HepG2 (cell line): Measurements from ENCODE around the gene NOA1. TPM values are rescaled to one million over a fixed set of nuclear protein-coding genes. Genes with fewer than 3 reads are reported as not detected.
A peak's percentile ranks its signal among the peaks of the same experiment; 100 is the strongest.
"Not testable (repeated sequence)": the region's sequence is repeated elsewhere in the genome, so short reads cannot be mapped to it uniquely, and the experiment has no call there.

Experiments
- ATAC-seq: fragments of 200-7000 bp; cut with Tn5 transposase; 3 replicates; pipeline ENCODE4 v1.9.1; 2020; ENCODE audit warnings: mild to moderate bottlenecking, moderate library complexity
- BruUV-seq: library from RNA; stranded (reverse); fragments of 400-500 nt; replicated peaks from 2 replicates; lab custom pipeline; 2021; lab: Mats Ljungman, UMichigan
- CTCF ChIA-PET: fragments of 300-600 bp; formaldehyde crosslinking; extraction: SDS; loops from one replicate; lab custom pipeline; 2021; ENCODE audit warnings: low total read pairs, inconsistent platforms, low intra/inter-chr PET ratio; lab: Yijun Ruan, JAX
- POLR2A ChIA-PET: fragments of 350-600 bp; sonication (Branson Sonifier 250); formaldehyde crosslinking; loops from one replicate; lab custom pipeline; 2020; ENCODE audit warnings: antibody characterized with exemption, inconsistent platforms; lab: Yijun Ruan, JAX
- DNase-seq: peaks from one replicate; pipeline ENCODE4 v3.0.0-alpha.2; 2015; ENCODE audit warnings: low spot score
- FAIRE-seq: peaks from 3 replicates; lab custom pipeline; 2011; peaks lifted over from hg19 to GRCh38; lab: Jason Lieb, UNC
- H2AFZ ChIP-seq: one replicate; pipeline ENCODE4 v1.6.1; 2011; ENCODE audit warnings: low read length, inconsistent platforms
- H3K27ac ChIP-seq: fragments of 300-600 bp; 3 replicates; pipeline ENCODE4 v1.8.0; 2011; ENCODE audit warnings: mixed run types, mild to moderate bottlenecking, mixed read lengths, low read length, inconsistent platforms; ENCODE audit not compliant: insufficient read depth; ENCODE audit errors: extremely low read length
- H3K27me3 ChIP-seq, 2 experiments: fragments of 200-600 bp in 1 of 2; 2 replicates in 1 of 2; 3 replicates in 1 of 2; pipeline versions ENCODE4 v1.6.0 to v1.8.0; 2011; ENCODE audit warnings: low read length in 2 of 2, mild to moderate bottlenecking in 2 of 2, moderate library complexity in 2 of 2, inconsistent platforms in 1 of 2; ENCODE audit not compliant: insufficient read depth in 2 of 2, control insufficient read depth in 1 of 2
- H3K36me3 ChIP-seq, 2 experiments: fragments of 200-600 bp in 1 of 2; replicated peaks in 1 of 2; 2 replicates in 1 of 2; 3 replicates in 1 of 2; pipeline versions ENCODE4 v1.5.1 to v1.8.0; 2011; ENCODE audit warnings: low read length in 2 of 2, inconsistent platforms in 1 of 2; ENCODE audit not compliant: insufficient read depth in 2 of 2, control insufficient read depth in 1 of 2
- H3K4me1 ChIP-seq: 2 replicates; pipeline ENCODE4 v1.5.1; 2012; ENCODE audit warnings: low read length, inconsistent platforms; ENCODE audit not compliant: insufficient read depth
- H3K4me2 ChIP-seq: 2 replicates; pipeline ENCODE4 v1.6.0; 2011; ENCODE audit warnings: low read depth, low read length, inconsistent platforms
- H3K4me3 ChIP-seq, 3 experiments: fragments of 200-600 bp in 1 of 3; sonication (generic), shearing (Covaris generic) in 1 of 3; replicated peaks in 1 of 3; 2 replicates each; pipeline ENCODE4 v1.5.1; 2011 to 2016; ENCODE audit warnings: low read length in 3 of 3, inconsistent platforms in 2 of 3, low read depth in 2 of 3, mild to moderate bottlenecking in 2 of 3, control low read depth in 1 of 3, mixed read lengths in 1 of 3; ENCODE audit not compliant: insufficient read depth in 1 of 3
- H3K79me2 ChIP-seq: one replicate; pipeline ENCODE4 v1.6.1; 2011; ENCODE audit warnings: low read length, inconsistent platforms; ENCODE audit not compliant: insufficient read depth
- H3K9ac ChIP-seq: 2 replicates; pipeline ENCODE4 v1.6.0; 2011; ENCODE audit warnings: mild to moderate bottlenecking, low read depth, low read length, inconsistent platforms; ENCODE audit not compliant: insufficient read depth
- H3K9me3 ChIP-seq: 2 replicates; pipeline ENCODE4 v1.5.1; 2012; ENCODE audit warnings: mild to moderate bottlenecking, low read length
- H4K20me1 ChIP-seq: 2 replicates; pipeline ENCODE4 v1.6.0; 2011; ENCODE audit warnings: inconsistent platforms, mild to moderate bottlenecking, low read length, moderate library complexity; ENCODE audit not compliant: insufficient read depth
- KLF13 ChIP-seq: sonication (generic); formaldehyde crosslinking; IDR thresholded peaks from 2 replicates; pipeline ENCODE4 v1.4.0; 2020; ENCODE audit warnings: mild to moderate bottlenecking, missing genetic modification reagents
- MAFF ChIP-seq: IDR thresholded peaks from 2 replicates; pipeline ENCODE4 v1.6.1; 2011; ENCODE audit warnings: low read depth, low read length, improper control_type of control experiment
- MAFK ChIP-seq, 2 experiments: IDR thresholded peaks in 1 of 2; conservative IDR thresholded peaks in 1 of 2; 2 replicates each; pipeline ENCODE4 v1.6.1; 2011; ENCODE audit warnings: improper control_type of control experiment in 2 of 2, low read length in 2 of 2
- MTF1 ChIP-seq: sonication (generic); formaldehyde crosslinking; IDR thresholded peaks from 2 replicates; pipeline ENCODE4 v1.5.0; 2020; ENCODE audit warnings: missing genetic modification reagents
- NFIB ChIP-seq: sonication (generic); formaldehyde crosslinking; IDR thresholded peaks from 2 replicates; pipeline ENCODE4 v1.9.0; 2021; ENCODE audit warnings: missing genetic modification reagents, mild to moderate bottlenecking, borderline replicate concordance
- TMF1 ChIP-seq: sonication (generic); formaldehyde crosslinking; IDR thresholded peaks from 2 replicates; pipeline ENCODE4 v1.8.1; 2022; ENCODE audit warnings: low read depth, missing genetic modification reagents
- ZNF343 ChIP-seq: sonication (generic); formaldehyde crosslinking; IDR thresholded peaks from 2 replicates; pipeline ENCODE4 v1.4.0; 2020; ENCODE audit warnings: mild to moderate bottlenecking, missing genetic modification reagents
- ZNF629 ChIP-seq: sonication (generic); formaldehyde crosslinking; conservative IDR thresholded peaks from 2 replicates; pipeline ENCODE4 v1.5.0; 2020; ENCODE audit warnings: missing genetic modification reagents
- WGBS: methylation state at CpG from one replicate; pipeline ENCODE4 v1.1.6; 2017; ENCODE audit warnings: low lambda C conversion rate; 5-methylcytosine and 5-hydroxymethylcytosine counted together
- in situ Hi-C: cut with HindIII; loops from 2 replicates; pipeline ENCODE4 v1.10.0; 2017; ENCODE audit warnings: low pct_unique_long_range_greater_than_20kb; ENCODE audit not compliant: extremely low pct_ligation_motif_present
- intact Hi-C: fragments of 100-400 bp; cut with micrococcal nuclease; formaldehyde crosslinking; loops from one replicate; pipeline ENCODE4 v1.10.0; 2022; ENCODE audit not compliant: unreplicated experiment
- polyA plus RNA-seq, 8 experiments: library from polyadenylated mRNA; depleted of rRNA in 3 of 8; stranded (reverse) in 7 of 8; unstranded in 1 of 8; fragments of >200 nt; fragmentation: Illumina TruSeq in 4 of 8; extraction: Trizol in 4 of 8; gene quantifications; 2 replicates each; pipeline versions ENCODE4 v1.2.1 to v1.2.3, GENCODE V29; 2011 to 2016; ENCODE audit warnings: low read depth in 4 of 8, missing spikeins in 1 of 8, mixed read lengths in 1 of 8; ENCODE audit not compliant: insufficient read depth in 1 of 8
- total RNA-seq, 5 experiments: library from RNA; depleted of rRNA; stranded (reverse); fragments of >200 nt; fragmentation: Illumina TruSeq; extraction: Trizol; gene quantifications; 2 replicates each; pipeline ENCODE4 v1.2.3, GENCODE V29; 2016; ENCODE audit warnings: low read depth in 1 of 5
- TF ChIP-seq, protein P1 (sequence below): IDR thresholded peaks from 2 replicates; pipeline ENCODE4 v1.6.1; 2012; ENCODE audit warnings: low read length, improper control_type of control experiment

NOA1 gene
- total and polyA plus RNA-seq, 2 of the 13 experiments (the other 11 are each of a cell fraction or from before 2014, with no cell fraction given): 17.3 to 19.0 TPM

DNA sequence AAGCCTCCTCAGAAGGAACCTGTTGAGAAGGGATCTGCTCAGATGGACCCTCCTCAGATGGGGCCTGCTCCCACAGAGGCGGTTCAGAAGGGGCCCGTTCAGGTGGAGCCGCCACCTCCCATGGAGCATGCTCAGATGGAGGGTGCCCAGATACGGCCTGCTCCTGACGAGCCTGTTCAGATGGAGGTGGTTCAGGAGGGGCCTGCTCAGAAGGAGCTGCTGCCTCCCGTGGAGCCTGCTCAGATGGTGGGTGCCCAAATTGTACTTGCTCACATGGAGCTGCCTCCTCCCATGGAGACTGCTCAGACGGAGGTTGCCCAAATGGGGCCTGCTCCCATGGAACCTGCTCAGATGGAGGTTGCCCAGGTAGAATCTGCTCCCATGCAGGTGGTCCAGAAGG lies 46.8 kb downstream of the NOA1 start (continued):
- TF ChIP-seq, protein P1, sequence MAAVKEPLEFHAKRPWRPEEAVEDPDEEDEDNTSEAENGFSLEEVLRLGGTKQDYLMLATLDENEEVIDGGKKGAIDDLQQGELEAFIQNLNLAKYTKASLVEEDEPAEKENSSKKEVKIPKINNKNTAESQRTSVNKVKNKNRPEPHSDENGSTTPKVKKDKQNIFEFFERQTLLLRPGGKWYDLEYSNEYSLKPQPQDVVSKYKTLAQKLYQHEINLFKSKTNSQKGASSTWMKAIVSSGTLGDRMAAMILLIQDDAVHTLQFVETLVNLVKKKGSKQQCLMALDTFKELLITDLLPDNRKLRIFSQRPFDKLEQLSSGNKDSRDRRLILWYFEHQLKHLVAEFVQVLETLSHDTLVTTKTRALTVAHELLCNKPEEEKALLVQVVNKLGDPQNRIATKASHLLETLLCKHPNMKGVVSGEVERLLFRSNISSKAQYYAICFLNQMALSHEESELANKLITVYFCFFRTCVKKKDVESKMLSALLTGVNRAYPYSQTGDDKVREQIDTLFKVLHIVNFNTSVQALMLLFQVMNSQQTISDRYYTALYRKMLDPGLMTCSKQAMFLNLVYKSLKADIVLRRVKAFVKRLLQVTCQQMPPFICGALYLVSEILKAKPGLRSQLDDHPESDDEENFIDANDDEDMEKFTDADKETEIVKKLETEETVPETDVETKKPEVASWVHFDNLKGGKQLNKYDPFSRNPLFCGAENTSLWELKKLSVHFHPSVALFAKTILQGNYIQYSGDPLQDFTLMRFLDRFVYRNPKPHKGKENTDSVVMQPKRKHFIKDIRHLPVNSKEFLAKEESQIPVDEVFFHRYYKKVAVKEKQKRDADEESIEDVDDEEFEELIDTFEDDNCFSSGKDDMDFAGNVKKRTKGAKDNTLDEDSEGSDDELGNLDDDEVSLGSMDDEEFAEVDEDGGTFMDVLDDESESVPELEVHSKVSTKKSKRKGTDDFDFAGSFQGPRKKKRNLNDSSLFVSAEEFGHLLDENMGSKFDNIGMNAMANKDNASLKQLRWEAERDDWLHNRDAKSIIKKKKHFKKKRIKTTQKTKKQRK: no peak
- no peak for TF ChIP-seq ZNF343 (CRISPR knock-in tag)
- no peak for TF ChIP-seq MTF1 (CRISPR knock-in tag)
- TF ChIP-seq NFIB: no peak
- no peak for TF ChIP-seq ZNF629
- TF ChIP-seq TMF1 (CRISPR knock-in tag): no peak

DNA sequence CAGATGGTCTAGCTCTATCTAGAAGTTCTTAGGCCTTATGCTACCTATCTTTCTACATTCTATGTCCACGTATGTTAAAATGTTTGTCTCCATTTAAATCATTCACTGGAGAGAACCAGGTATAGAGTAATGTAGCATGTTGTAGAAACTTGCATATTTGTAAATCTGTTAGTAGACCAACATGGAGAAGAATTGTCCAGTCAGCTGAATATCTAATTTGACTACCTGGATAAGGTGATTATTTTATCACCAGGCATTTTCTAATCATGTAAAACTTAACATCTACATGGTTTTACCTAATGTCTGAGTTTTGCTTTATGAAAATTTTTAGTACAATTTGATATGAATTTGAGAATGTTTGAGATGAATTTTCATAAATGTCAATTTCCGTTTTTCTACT lies 50.2 kb downstream of the NOA1 start:
- ATAC-seq: no peak
- Histone ChIP-seq H3K9me3 (no peaks in the 10 kb centered on the region), H3K79me2 (peaks cover 5% of the 10 kb centered on the region), H3K9ac (no peak overlapping the region), H4K20me1 (no peaks in the 10 kb centered on the region), H3K36me3 (peaks cover 12 to 42% of the 10 kb centered on the region in 2 experiments; a peak in 4 of 5 replicates), H2AFZ (no peak overlapping the region), H3K4me1 (no peaks in the 10 kb centered on the region), H3K27ac (no peak overlapping the region), H3K27me3 (no peaks in the 10 kb centered on the region), H3K4me3 (no peak overlapping the region), H3K4me2 (no peak overlapping the region)
- no peak for FAIRE-seq
- CTCF ChIA-PET: no interaction called here
- POLR2A ChIA-PET: interaction anchor here (1.2 kb wide), 1 partner anchor 18 kb away, joined by 3 read pairs; no protein-coding TSS in a partner anchor
- no peak for DNase-seq
- BruUV-seq: no TSS peak
- no peak for TF ChIP-seq KLF13 (CRISPR knock-in tag)
- peak; percentile 87 for TF ChIP-seq MAFF
- peak; percentile 73 to 85 for TF ChIP-seq MAFK (conservative IDR thresholded peaks at IDR 0.05 in 1 of 2, IDR thresholded peaks at IDR 0.05 in 1 of 2; ENCODE audit: low read length in 2 of 2)
- intact Hi-C loops (no loop called here), in situ Hi-C loops (no loop called here)
- 77% methylated on average over 2 of the region's 2 CpGs for WGBS

DNA sequence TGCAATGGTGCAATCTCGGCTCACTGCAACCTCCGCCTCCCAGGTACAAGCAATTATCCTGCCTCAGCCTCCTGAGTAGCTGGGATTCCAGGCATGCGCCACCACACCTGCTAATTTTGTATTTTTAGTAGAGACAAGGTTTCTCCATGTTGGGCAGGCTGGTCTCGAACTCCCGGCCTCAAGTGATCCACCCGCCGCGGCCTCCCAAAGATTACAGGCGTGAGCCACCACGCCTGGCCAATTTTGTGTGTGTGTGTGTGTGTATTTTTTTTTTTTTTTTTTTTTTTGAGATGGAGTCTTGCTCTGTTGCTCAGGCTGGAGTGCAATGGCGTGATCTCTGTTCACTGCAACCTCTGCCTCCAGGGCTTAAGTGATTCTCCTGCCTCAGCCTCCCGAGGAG lies 62.4 kb downstream of the NOA1 start:
- H3K9me3 ChIP-seq, H3K27ac ChIP-seq, DNase-seq, BruUV-seq, FAIRE-seq, H3K9ac ChIP-seq, ATAC-seq, H3K4me2 ChIP-seq, in situ Hi-C loops, H2AFZ ChIP-seq, H3K27me3 ChIP-seq, H3K4me3 ChIP-seq, CTCF ChIA-PET, intact Hi-C loops: not testable (repeated sequence)
- H3K36me3 ChIP-seq: peaks cover 9 to 18% of the 10 kb centered on the region in 2 experiments
- WGBS: 98% methylated on average over 12 of the region's 12 CpGs
- H3K79me2 ChIP-seq: peaks cover 76% of the 10 kb centered on the region
- peaks cover 52% of the 10 kb centered on the region for H3K4me1 ChIP-seq
- POLR2A ChIA-PET: interaction anchor here (0.7 kb wide), 2 partner anchors 48 to 479 kb away, joined by 3 to 4 read pairs; partner anchors contain the start of gene PPAT
- peaks cover 14% of the 10 kb centered on the region; the same call in 1 of the 2 replicates for H4K20me1 ChIP-seq
